T-helper 1 cell (primary cell): ENCODE measurements around the gene ZFYVE9.
"Not testable (repeated sequence)": the region's sequence is repeated elsewhere in the genome, so short reads cannot be mapped to it uniquely, and the experiment has no call there.

ENCODE experiments used
- DNase-seq, 5 donors: peaks; one replicate each; pipeline ENCODE4 v3.0.0-alpha.2; 2012 to 2020

ZFYVE9 gene

DNA sequence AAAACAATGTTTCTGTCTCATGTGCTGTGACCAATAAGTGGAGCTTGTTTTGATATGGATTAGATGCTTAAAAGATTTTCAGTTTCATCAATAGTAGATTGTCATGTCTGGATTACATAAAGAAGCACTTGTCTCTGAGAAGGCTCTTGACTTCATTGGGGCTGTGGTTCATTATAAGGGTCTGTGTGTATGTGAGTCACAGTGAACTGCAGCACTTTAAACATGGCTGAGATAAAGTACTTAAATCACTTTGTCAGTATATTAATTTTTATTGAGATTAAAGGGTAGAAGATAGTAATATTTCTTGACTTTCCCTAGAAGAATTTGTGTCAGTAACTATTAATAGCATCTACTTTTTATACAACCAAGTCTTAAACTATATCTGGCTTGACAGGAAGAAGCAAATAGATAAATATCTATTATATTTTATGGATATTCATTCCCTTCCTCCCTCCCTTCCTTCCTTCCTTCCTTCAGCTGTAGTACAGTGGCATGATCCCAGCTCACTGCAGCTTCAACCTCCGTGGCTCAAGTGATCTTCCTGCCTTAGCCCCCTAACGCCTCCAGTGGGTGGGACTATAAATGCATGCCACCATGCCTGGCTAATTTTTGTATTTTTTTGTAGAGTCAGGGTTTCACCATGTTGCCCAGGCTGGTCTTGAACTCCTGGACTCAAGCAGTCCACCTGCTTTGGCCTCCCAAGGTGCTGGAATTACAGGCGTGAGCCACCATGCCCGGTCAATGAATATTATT is 48.8 kb downstream of the ZFYVE9 start:
- DNase-seq = no peak

DNA sequence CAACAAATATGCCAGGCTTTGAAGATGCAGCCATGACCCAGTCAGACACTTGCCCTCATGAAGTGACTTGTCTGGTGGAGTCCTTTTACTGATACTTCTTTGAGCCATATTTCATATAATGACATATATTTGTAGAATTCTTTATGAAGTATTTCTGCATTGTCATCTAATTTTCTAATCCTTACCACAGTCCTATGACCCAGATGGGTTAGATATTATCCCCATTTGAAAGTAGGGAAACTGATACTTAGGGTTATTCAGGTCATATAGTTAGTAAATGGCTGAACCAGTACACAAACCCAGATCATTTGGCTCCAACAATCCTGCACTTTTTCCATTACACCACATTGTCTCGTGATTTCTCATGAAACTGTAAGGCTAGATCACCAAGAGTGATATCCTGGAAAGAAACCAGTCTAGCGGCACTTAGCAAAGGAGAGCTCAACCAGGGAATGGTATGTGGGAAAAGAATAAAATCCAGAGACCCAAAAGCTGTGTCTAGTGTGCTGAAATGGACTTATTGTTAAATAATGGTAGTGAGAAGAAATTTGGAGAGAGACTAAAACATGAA is 49.6 kb downstream of the ZFYVE9 start:
- no peak for DNase-seq

DNA sequence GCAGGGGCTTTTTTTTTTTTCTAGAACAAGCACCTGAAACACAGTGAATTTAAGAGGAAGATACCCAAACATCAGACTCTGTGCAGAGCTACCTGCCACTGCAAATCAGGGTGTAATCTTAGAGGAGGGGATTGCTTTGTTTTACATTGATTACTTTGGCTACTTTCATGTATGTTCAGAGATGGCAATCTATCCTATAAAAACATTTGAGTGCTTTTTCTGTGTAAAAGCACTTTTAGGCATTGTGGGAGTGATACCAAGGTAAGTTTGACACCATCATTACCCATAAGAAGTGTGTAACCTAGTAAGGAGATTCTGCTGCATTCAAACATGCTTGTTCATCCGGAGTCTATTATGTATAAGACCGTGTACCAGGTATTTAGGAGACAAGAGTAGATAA is 50.1 kb downstream of the ZFYVE9 start:
- DNase-seq = no peak

DNA sequence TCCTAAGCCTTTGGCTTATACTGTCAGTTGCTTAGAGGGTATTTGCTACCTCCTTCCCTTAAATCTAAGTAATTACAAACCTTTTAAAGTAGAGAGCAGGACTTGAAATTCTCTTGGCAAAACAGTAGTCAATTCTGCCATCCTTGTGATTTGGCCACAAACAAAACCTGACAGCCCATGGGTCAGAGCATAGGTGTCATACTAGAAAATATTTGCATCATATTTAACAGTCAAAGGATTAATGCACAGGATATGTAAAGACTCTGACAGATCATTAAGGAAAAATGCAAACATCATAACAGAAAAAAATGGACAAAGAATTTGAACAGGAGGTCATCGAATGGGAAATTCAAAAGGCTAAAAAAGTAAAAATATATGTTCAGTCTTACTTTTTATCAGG is 50.5 kb downstream of the ZFYVE9 start:
- no peak for DNase-seq

DNA sequence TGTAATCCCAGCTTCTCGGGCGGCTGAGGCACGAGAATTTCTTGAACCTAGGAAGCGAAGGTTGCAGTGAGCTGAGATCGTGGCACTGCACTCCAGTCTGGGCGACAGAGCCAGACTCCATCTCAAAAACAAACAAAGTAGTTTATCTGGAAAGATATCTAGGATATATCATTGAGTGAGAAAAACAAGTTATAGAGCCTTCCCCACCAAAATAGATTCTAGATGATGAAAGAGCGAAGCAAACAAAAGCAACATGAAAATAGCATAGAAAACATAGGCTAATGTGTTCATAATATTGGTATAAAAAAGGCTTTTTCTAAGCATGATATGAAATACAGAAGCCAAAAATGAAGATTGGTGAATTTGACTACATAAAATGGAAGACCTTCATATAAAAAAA is 52.1 kb downstream of the ZFYVE9 start:
- DNase-seq = no peak

DNA sequence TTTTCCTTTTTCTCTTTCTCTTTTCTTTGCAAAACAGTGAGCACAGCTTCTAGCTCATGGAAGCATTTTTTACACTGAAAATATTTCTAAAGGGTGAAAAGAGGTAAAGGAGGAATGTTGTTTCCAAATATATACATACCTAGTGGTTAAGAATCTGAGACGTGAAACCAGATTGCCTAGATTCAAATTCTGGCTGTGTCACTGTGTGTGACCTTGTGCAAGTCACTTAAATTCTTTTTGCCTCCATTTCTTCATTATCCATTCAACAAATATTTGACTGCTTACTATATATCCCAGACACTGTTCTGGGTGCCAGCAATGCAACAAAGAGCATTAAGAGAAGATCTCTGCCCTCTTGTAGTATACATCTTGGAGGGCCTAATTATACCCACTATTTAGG is 53.3 kb downstream of the ZFYVE9 start:
- DNase-seq = no peak

DNA sequence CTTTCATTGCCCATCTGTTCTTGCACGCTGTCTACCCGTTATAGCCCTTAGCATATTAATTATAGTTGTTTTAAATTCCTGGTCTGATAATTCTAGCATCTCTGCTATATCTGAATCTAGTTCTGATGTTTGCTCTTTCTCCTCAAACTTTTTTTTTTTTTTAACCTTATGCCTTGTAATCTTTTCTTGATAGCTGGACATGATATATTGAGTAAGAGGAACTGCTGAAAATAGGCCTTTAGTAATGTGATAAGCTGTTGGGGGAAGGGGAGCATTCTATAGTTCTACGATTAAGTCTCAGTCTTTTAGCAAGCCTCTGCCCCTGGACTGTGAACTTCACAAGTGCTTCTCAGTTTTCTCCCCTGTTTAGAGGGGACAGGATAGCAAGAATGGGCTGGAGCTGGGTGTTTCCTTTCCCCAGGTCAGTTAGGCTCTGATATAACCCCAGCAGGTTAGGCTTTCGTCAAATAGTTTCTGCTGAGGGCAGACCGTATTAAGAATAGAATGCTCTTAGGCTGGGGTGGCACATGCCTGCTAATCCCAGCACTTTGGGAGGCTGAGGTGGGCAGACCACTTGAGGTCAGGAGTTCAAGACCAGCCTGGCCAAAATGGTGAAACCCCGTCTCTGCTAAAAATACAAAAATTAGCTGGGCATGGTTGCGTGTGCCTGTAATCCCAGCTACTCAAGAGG is 62.2 kb downstream of the ZFYVE9 start:
- no peak for DNase-seq

DNA sequence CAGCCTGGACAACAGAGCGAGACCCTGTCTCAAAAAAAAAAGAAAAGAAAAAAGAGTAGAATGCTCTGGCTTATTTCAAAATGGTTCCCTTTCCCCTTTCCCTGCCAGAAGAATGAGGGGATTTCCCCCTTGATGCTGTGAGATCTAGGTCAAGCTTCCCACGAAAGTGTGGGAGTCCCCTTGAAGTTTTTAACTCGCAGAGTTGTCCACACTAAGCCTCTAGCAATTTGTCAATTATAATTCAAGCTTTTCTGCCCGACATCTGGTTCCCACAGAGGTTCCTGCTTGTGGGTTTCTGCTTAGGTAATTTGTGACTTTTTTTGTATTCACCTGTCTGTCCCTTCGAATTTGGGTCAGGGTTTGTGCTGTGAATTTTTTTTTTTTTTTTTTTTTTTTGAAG is 62.8 kb downstream of the ZFYVE9 start:
- no peak for DNase-seq

DNA sequence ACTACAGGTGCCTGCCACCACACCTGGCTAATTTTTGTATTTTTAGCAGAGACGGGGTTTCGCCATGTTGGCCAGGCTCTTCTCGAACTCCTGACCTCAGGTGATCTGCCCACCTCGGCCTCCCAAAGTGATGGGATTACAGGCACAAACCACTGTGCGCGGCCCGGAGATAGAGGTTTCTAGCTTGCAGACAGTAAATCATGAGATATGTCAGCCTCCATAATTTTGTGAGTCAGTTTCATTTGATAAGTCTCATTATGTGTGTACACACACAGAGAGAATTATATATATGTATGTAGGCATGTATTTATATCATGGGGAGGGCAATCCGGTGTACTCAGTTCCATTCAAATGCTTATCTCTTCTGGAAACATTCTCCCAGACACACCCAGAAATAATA is 64.8 kb downstream of the ZFYVE9 start:
- DNase-seq = not testable (repeated sequence)

DNA sequence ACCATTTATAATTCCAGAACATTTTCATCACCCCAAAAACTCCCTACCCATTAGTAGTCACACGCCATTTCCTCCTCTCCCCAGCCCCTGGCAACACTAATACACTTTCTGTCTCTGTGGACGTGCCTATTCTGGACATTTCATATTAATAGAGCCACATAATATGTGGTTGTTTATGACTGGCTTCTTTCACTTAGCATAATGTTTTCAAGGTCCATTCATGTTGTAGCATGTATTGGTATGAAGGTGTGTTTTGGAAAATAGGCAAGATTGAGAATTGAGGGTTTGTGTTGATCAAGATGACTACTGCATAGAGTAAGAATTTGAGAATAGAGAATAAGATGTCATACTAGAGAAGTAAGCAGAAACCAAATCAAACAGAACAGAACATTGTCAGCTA is 67.5 kb downstream of the ZFYVE9 start:
- no peak for DNase-seq

DNA sequence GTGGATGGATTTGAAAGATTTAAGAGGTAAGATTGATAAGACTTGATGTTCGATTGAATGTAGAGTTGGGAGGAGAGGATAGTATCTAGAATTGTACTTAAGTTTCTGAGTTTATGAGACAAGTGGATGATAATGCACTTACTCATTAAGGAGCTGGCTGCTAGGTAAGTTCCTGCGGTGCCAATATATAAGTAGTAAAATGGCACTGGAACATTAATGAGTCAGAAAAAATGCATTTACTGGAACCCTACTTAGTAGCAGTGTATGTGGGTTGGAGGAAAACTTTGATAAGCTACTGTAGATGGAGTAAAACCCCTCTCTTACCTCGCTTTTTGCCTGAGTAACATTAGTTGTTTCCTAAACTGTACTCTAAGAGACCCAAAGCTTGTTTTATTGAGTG is 68.2 kb downstream of the ZFYVE9 start:
- no peak for DNase-seq

DNA sequence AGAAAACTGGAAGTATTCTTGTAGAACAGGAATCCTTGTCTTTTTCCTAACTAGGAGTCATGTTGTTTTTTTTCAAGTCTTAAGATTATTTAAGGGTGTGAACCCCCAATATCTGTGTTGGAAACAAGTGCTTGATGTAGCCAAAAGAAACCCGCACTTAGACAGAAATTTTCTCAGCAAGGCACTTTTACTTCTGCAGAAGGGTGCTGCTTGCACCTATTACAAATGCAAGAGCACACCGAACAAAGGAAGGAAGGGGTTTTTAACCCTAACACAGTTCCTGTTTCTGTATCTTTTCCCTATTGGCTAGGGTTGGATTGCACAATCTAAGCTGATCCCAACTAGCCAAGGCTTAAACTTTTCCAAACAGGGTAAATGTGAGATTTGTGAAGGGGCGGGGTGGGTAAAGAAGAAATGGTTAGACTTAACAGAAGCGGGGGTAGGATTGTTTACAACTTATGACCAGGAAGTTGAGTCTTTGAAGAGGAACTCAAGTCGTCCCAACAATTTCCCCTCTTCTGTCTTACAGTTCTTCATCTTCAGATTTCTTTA is 75.1 kb downstream of the ZFYVE9 start:
- no peak for DNase-seq

DNA sequence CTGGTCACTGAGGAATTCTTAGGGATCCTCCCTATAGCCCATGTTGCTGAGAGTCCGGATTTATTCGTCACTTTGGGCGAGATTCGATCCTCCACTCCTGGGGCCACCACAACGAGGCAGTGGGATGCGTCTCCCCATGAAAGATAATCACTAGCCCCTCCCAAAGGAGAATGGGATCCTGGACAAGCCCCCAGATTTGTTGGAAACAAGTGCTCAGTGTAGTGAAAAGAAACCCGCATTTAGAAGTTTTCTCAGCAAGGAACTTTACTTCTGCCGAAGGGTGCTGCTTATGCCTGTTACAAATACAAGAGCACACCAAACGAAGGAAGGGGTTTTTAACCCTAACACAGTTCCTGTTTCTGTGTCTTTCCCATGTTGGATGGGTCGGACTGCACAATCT is 83.3 kb downstream of the ZFYVE9 start:
- no peak for DNase-seq

DNA sequence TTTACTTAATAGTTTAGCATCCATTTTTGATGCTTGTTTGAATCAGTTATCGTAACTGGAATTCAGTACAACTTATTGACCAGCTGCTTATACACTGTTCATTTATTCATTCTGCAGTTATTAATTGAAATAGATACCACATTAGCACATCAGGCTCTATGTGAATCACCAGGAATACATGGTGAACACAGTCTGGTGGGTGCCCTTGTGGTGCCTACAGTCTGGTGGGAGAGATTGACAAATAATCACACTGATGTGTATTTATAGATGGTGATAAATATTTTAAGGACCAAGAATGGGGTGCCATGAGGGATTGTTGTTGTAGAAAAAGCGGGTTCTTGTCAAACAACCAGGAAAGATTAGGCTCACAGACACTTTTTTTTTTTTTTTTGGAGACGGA is 87.6 kb downstream of the ZFYVE9 start:
- no peak for DNase-seq

DNA sequence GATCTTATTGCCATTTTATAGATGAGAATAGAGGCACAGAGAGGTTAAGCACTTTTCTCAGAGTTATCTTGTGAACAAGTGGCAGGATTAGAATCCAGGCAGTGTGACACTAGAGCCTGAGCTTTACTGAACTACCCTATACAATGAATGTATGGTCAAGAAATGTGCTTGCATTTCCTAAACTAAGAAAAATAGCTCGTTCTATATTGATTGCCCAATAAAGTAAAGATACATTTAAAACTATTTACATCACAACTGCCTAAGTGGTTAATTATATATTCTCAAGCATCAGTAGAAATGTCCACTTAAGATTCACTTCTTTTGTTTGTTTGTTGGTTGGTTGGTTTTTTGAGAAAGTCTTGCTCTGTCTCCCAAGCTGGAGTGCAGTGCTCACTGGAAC is 91.6 kb downstream of the ZFYVE9 start:
- DNase-seq = no peak

DNA sequence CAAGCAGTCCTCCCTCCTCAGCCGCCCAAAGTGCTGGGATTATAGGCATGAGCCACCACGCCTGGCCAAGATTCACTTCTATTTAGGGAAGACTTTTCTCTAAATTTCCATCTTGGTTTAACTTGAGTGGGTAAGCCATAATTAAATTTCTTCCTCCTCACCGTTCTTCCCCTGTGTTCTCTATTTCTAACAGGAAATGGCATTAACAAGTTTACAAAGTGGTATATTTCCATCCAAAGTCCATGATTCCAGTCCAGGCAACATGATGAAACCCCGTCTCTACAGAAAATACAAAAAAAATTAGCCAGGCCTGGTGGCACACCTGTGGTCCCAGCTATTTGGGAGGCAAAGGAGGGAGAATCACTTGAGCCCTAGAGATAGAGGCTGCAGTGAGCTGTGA is 92.1 kb downstream of the ZFYVE9 start:
- DNase-seq = no peak

DNA sequence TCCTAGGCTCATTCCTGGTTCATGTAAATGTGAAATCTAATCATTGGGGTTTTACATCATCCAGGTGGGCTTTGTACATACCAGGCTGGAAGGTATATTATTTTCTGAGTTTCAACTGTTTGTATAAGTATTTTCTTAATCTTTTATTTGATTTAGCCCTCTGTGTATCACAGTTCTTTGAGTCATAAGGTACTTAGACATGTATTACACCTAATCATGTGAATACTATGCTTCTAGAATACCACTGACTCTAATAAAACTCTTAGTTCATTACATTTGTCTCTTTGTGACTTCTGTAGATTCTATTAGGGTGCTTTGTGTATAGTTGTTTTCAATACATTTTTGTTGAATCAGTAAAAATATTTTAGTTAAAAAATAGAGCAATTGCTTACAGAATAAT is 92.8 kb downstream of the ZFYVE9 start:
- no peak for DNase-seq

DNA sequence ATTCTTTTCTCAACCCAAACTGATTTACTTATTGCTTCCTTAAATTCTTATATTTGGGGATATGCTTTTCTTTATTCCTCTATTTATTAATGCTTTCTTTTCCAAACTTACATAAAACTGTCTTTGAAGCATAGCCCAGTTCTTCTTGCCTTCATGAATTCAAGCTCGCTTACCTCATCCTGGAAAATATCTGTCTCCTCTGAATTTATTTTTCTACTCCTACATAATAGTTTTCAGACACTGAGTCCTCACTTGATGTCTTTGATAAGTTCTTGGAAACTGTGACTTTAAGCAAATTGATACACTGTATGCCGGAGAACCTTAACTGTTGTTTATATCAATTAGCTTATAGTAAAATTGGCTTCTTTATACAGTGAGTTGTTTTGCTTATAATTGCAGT is 93.8 kb downstream of the ZFYVE9 start:
- DNase-seq = no peak

DNA sequence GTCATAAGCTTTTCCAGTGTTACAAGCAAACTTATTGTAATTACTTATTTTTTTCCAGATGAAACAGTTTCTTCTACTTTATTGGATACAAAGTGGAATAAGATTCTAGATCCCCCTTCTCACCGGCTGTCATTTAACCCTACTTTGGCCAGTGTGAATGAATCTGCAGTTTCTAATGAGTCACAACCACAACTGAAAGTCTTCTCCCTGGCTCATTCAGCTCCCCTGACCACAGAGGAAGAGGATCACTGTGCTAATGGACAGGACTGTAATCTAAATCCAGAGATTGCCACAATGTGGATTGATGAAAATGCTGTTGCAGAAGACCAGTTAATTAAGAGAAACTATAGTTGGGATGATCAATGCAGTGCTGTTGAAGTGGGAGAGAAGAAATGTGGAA is 95.5 kb downstream of the ZFYVE9 start:
- DNase-seq = no peak

DNA sequence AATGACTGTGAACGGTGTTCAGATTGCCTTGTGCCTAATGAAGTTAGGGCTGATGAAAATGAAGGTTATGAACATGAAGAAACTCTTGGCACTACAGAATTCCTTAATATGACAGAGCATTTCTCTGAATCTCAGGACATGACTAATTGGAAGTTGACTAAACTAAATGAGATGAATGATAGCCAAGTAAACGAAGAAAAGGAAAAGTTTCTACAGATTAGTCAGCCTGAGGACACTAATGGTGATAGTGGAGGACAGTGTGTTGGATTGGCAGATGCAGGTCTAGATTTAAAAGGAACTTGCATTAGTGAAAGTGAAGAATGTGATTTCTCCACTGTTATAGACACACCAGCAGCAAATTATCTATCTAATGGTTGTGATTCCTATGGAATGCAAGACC is 96.6 kb downstream of the ZFYVE9 start:
- DNase-seq = no peak

DNA sequence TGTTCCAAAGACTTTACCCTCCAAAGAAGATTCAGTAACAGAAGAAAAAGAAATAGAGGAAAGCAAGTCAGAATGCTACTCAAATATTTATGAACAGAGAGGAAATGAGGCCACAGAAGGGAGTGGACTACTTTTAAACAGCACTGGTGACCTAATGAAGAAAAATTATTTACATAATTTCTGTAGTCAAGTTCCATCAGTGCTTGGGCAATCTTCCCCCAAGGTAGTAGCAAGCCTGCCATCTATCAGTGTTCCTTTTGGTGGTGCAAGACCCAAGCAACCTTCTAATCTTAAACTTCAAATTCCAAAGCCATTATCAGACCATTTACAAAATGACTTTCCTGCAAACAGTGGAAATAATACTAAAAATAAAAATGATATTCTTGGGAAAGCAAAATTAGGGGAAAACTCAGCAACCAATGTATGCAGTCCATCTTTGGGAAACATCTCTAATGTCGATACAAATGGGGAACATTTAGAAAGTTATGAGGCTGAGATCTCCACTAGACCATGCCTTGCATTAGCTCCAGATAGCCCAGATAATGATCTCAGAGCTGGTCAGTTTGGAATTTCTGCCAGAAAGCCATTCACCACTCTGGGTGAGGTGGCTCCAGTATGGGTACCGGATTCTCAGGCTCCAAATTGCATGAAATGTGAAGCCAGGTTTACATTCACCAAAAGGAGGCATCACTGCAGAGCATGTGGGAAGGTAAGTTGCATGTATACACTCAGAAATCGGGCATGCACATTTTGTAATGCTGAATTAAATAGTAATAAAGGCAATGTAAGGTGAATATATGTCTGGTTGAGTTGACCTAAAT is 97.2 kb downstream of the ZFYVE9 start:
- no peak for DNase-seq

DNA sequence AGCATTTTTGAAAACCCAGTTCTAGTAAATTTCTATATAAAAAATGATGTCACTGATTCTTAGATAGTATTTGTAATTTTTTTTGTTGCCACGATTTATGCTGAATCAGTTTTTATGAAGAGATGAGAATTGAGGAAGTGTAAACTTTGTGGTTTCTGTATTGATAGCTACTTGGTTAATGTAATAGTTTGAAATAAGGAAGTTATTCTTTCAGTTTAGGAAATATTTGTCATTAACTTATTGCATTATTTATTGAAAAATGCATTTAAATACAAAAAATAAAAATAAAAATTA is 97.8 kb downstream of the ZFYVE9 start:
- no peak for DNase-seq

DNA sequence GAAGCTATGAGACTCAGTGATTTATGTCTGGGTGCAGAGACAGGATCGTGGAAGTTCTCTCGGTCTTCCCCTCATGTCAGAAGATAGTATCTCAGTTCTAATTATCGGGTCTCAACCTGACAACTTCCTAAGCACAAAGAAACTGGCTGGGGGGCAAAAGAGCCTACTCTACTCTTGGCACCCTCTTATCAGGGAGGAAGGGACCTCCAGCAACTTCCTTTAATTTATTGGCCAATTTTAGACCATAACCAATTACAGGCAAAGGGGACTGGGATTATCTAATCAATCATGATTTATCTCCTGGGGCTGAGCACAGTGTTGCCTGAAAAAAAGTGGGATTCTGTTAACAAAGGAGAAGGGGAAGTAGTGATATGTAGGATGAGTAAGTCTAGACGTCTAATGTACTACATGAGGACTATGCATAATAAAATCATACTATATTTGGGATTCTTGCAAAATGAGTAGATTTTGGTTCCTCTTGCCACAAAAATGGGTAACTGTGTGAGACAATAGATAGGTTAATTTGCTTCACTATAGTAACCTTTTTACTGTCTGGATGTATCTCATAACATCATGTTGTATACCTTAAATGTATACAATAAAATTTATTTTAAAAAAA is 98.8 kb downstream of the ZFYVE9 start:
- no peak for DNase-seq
